GM13977 (cell line): ENCODE results near the gene DCUN1D5.

Experiments used
- DNase-seq: peaks from one replicate; pipeline ENCODE4 v3.0.0; 2012; ENCODE audit warnings: low spot score
- in situ Hi-C: fragments of 300-500 bp; cut with MboI; formaldehyde crosslinking; loops from one replicate; pipeline ENCODE4 v1.12.0; 2022; ENCODE audit warnings: low sequenced_read_pairs, low pct_unique_long_range_greater_than_20kb, mixed read lengths, inconsistent platforms; ENCODE audit not compliant: unreplicated experiment
- TF ChIP-seq, protein P1 (sequence below): IDR thresholded peaks from 2 replicates; pipeline ENCODE4 v1.5.1; 2012; ENCODE audit warnings: mild to moderate bottlenecking, control low read depth; ENCODE audit not compliant: insufficient read depth; ENCODE audit errors: extremely low read depth, missing control alignments

The DCUN1D5 gene

DNA sequence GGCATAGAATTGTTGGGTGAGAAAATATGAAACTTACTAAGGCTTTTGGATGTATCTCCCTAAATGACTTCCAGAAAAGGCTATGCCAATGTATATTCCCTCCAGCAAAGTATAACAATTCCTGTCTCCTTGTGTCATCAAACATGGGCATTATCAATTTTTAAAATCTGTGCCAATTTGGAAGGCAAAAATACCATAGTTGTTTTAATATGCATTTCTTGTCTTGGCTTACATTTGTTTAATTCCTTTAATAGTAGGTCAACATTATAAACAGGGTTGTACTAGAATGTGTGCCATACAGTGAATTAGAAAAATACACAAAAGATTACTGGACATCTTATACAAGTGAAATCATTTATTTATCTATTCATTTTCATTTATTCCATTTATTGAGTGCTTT lies 41.6 kb downstream of the DCUN1D5 start:
- in situ Hi-C loops, result no loop called here
- TF ChIP-seq, protein P1, sequence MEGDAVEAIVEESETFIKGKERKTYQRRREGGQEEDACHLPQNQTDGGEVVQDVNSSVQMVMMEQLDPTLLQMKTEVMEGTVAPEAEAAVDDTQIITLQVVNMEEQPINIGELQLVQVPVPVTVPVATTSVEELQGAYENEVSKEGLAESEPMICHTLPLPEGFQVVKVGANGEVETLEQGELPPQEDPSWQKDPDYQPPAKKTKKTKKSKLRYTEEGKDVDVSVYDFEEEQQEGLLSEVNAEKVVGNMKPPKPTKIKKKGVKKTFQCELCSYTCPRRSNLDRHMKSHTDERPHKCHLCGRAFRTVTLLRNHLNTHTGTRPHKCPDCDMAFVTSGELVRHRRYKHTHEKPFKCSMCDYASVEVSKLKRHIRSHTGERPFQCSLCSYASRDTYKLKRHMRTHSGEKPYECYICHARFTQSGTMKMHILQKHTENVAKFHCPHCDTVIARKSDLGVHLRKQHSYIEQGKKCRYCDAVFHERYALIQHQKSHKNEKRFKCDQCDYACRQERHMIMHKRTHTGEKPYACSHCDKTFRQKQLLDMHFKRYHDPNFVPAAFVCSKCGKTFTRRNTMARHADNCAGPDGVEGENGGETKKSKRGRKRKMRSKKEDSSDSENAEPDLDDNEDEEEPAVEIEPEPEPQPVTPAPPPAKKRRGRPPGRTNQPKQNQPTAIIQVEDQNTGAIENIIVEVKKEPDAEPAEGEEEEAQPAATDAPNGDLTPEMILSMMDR, result no peak
- no peak for DNase-seq

DNA sequence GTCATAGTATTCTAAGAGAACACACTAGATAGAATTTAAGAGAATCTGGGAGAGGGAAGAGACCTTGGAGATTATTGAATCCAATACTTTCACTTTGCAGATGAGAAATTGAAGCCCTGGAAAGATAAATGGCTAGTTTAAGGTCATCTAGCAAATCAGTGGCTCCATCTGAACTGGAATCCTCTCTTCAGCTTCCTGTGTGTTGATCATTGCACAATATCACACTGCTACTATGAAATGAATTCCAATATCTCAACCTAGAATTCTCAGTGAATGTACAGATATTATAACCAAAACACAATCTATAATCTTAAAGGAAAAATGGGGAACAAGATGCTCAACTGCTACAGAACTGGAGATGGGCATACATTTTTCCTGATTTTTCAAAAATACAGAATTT lies 44.1 kb downstream of the DCUN1D5 start:
- TF ChIP-seq, protein P1, result no peak
- in situ Hi-C loops, result no loop called here
- DNase-seq, result no peak

DNA sequence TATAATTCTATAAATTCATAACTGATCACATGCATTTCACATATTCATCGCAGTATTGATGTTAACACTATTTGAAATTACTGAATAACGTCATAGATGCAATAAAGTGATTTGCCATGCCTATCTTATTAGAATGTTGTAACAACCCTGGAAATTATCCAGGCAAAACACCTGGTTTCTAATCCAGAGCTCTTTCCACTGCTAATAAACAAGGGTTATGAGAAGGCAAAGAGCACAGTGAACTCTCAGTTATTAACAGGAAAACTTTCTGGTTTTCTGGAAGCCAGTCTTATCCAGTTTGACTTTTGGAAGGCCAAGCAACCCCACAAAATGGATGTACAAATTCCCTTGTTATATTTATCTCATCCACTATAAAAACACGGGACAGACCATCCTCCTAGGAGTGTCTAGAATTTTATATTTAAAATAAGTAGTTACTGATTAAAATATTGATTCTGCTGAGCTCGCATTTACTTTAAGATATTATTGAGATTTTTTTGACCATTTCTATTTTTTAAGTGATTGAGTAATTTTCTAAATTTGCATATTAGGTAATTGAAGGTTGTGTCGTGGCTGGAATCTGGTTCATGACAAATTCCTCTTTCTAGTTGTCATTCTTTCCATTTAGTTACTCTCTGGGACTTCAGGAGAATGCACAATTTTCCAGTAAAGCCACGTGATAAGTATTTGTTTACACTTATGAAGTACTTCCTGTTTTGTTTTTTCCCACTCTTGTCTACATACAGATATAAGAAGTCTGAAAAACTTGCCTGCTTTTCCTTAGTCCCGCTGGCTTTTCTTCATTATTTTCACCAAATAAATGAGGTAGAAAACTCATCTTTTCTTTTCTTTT lies 47.9 kb downstream of the DCUN1D5 start:
- in situ Hi-C loops, result no loop called here

DNA sequence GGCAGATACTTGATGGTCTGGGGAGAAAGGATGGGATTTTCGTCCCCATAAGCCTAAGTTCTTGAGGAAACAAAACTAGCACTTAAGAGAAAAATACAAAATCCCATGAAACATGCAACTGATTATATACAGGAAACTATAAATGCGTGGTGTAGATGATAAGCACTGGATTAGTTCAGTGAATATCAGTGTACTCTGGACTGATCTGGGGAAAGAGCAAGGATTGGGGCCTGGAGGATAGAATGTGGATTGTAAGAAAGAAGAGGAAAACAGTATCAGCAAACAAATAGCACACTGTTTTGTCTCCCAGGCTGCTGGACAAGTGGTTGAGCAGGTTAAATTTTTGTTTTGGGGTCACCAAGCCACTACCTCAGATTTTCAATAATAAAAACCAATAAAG lies 49.8 kb downstream of the DCUN1D5 start:
- TF ChIP-seq, protein P1, result no peak
- in situ Hi-C loops, result no loop called here
- DNase-seq, result no peak

More for the DNA sequence above, 47.9 kb downstream of the DCUN1D5 start:
- TF ChIP-seq, protein P1, result no peak
- DNase-seq, result no peak

DNA sequence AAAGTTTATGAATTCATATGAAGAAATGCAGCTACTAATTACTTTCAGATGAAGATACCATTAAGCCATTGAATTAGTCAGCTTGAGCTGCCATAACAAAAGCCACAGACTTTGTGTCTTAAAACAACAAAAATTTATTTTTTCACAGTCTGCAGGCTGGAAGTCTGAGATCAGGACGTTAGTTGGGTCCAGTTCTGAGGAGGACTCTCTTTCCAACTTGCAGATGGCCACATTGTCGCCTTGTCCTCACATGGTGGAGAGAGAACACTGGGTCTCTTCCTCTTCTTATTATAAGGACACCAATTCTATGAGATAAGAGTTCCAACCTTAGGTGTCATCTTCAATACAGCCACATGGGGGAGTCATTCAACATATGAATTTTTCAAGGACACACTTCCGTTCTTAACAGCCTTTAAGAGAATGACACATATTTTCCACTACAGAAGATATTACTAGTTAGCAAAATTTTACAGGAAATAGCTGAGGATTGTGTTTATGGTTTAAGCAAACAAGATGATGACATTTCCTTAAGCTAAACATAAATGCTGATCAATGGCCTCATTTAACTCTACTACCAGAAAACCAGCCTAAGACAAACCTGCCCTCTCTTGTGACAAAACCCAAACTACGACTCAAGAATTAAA lies 56.0 kb downstream of the DCUN1D5 start:
- in situ Hi-C loops, result no loop called here
- DNase-seq, result peak; percentile 56
- TF ChIP-seq, protein P1, result peak; percentile 65

DNA sequence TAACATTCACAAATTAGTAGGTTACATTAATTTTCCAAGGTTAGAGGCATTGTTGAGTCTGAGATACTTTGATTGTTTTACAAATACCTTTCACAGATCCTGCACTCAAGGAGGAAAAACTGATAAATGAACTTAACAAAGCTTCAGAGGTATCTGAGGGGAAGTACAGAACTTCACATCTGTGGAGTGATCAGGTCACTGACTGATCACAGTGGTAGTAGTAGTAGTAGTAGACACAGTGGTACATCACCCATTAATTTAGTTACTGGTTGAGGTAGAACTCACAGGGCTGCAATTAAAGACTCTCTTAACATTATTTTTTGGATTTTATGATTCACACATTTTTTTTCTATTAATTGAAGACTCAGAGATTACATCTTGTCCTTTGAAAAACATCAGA lies 56.7 kb downstream of the DCUN1D5 start:
- no peak for DNase-seq
- in situ Hi-C loops, result no loop called here
- TF ChIP-seq, protein P1, result no peak
